Measurements from ENCODE around the gene SLC45A2.

The SLC45A2 gene

GRCh38 chr5:34007201-34007620, 22.7 kb upstream of the SLC45A2 start:
- no peak for DNase-seq

DNA sequence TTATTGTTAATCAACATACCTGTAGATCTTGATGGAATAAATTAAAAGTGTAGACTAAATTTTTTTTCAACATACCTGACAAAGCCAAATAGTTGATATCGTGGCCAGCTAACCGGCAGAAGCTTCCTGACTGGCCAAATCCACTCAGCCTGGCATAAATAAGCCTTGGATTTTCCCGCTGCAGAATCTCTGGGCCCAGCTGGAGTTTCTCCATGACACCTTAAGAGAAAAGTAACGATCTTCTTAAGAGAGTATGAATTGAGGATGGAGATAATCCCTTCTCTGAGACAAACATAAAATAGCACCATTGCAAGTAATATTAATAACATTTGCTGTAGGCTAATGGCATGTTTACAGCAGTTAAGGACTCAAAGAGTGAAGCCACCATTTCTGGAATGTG, 21.2 kb upstream of the SLC45A2 start:
- DNase-seq = no peak

DNA sequence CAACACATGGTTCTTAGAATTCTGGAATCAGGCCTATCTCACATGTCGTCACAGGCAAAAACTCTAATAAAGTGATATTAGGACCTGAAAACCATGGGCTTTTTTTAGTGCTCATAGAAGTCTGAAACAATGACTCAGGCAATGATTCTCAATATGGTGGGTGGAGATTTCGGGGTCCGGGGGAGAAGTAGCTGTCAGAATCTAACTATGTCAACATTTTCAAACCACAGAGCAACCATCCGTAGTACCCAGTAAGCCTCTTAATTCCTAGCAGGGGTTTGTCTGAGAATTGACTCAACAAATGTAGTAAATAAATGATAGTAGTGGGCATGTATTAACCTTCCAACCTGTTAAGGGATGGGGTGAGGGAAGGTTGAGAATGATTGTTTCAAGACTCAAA, 20.7 kb upstream of the SLC45A2 start:
- DNase-seq = no peak

DNA sequence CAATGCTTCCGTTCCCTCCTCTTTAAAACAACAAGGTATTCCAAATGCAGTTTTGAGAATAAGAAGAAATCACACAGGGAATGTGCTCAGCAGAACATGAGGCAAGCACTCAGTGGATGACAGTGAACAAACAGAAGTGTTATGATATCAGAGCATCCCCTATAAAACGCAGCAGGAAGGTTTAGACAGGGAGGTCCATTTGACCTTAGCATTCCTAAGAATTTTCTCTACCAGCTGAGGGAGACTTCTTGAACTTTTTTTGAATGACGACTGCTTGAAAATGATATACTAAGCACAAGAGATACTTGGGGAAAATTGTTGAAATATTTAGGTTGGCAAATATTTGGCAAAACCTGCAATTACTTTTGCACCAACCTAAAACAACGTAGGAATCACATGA, 19.4 kb upstream of the SLC45A2 start:
- no peak for DNase-seq

- DNase-seq = no peak
These were observed 18.3 kb upstream of the SLC45A2 start for GRCh38 chr5:34002629-34003328.

GRCh38 chr5:34001241-34001841, 16.8 kb upstream of the SLC45A2 start:
- no peak for DNase-seq

- no peak for DNase-seq
These were observed 15.5 kb upstream of the SLC45A2 start for GRCh38 chr5:33999978-34000377.

DNA sequence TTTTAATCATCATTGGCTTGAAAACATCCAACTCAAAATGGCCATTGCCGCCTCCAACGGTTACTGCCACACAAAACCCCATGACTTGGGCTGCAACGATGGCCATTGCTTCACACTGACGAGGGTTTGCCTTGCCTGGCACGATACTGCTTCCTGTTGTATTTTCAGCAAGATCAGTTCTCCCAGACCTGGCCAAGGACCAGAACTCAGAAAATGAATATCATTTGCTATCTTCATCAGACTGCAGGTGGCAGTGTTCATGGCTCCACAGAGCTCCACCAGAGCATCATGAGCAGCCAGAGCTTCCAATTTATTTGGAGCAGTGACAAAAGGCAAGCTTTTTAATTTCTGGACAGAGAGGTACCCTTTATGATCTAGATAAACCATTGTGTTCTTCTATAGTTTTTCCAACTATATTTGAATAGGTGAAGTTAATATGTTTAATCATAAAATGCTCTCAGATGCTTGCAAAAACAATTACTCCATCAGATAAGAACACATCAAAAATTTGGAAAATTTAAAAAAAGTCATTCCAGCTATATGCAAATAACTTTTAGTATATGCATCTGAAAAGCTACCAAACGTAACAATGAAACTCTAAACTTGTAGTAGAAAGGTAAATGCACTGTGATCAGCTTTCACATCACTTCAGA, 13.0 kb upstream of the SLC45A2 start:
- no peak for DNase-seq

DNA sequence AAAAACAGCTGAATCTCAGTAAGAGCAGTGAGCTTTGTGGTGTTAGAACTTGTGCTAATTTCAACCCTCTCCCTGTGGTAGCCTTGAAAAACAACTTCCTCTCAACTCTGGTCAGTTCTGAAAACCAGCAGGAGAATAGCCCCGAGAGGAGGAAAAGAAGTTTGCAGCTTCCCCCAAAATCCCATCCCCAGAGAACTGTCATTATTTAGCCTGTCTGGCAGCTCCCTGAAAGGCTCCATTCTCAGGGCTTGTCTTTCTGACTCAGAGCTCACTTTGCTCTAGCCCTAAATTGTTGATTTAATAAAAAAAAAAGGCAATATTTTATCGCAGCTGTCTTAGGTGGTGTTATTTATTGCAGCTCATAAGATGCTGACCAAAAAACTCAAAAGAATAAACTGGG, 11.4 kb upstream of the SLC45A2 start:
- DNase-seq = no peak

DNA sequence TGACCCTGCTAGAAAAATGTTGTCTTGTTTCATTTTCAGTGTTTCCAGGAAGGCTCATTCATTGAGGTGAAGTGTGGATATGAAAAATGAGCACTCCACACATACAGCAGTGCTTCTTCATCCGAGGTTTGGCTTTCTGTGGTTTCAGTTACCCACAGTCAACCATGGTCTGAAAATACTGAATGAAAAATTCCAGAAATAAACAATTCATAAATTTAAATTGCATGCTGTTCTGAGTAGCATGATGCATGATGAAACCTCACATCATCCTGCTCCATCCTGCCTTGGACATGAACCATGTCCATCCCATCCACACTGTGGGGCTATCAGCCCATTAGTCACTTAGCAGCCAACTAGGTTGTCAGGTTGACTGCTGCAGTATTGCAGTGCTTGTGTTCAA, 10.4 kb upstream of the SLC45A2 start:
- DNase-seq = no peak

GRCh38 chr5:33992864-33993263, 8.4 kb upstream of the SLC45A2 start:
- no peak for DNase-seq

- DNase-seq = no peak
These were observed 954 bp upstream of the SLC45A2 start for GRCh38 chr5:33985447-33985846.

DNA sequence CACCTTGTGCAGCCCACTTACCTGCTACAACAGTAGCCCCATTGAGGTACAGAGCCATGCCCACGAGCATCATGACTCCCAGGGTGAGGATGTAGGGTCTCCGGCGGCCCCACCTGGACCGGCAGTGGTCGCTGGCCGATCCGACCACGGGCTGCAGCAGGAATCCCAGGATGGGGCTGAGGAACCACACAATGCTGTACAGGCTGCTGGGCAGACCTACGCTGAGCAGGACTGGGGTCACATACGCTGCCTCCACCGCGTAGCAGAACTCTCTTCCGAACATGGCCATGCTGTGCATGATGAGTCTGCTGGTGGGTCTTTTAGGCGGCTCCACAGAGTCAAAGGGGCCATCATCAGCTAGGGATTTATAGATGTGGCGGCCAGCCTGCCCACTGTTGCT, 315 bp downstream of the SLC45A2 start:
- DNase-seq = no peak

GRCh38 chr5:33981408-33982162, 2.9 kb downstream of the SLC45A2 start:
- DNase-seq = no peak

- DNase-seq = no peak
These were observed 4.5 kb downstream of the SLC45A2 start for GRCh38 chr5:33980030-33980429.

DNA sequence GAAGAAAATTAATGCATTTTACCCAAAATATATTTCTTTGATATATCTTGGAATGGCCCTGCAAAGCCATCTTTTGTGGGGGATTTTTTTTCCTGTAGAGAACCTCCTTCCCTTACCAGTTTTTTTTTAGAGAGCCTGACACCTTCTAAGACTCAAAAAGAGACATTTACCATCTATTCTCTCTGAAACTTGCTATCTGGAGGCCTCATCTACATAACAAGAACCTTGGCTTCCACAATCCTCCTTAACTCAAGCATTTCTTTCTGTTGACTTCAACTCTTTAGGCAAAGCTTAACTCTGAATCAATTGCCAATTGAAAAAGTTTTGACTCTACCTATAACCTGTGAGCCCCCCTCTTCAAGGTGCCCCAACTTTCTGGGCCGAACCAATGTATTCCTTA, 6.2 kb downstream of the SLC45A2 start:
- DNase-seq = no peak

DNA sequence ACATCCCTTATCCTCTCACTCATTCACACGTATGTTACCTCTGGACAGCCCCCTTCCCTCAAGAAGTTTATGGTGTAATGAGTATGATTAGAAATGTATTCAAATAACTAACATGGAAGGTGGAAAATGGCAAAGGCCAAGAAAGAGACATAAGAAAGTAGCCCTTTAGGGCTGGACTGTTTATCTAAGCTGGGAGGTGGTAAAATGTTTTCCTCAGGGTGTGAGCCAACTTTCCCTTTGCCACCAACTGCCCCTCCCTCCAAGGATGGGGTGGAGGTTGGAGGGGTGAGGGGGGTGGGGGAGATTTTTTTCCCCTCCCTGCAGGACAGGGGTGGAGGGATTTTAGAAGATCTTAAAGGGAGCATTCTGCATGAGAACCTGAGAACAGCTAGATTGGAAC, 8.2 kb downstream of the SLC45A2 start:
- DNase-seq = no peak

GRCh38 chr5:33975852-33976251, 8.6 kb downstream of the SLC45A2 start:
- no peak for DNase-seq

DNA sequence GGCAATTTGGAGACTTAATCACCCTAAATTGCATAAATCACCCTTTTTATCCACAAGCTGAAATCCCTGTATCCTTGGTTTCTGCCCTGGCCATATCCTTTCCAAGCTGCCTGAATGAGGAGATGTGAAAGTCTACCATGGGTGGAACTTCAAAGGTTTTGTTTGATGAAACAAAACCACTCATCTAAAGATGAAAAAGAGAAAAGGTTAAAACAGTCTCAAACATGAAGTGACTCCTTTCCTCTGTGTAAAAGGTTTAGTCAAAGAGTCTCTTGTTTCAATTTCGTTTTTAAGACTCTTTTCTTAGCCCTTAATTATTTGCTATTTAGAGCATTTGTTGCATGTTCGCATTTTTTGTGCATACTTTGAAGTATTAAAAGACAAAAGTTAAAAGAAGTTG, 11.2 kb downstream of the SLC45A2 start:
- DNase-seq = no peak

- DNase-seq = no peak
These were observed 14.7 kb downstream of the SLC45A2 start for GRCh38 chr5:33969572-33970452.

DNA sequence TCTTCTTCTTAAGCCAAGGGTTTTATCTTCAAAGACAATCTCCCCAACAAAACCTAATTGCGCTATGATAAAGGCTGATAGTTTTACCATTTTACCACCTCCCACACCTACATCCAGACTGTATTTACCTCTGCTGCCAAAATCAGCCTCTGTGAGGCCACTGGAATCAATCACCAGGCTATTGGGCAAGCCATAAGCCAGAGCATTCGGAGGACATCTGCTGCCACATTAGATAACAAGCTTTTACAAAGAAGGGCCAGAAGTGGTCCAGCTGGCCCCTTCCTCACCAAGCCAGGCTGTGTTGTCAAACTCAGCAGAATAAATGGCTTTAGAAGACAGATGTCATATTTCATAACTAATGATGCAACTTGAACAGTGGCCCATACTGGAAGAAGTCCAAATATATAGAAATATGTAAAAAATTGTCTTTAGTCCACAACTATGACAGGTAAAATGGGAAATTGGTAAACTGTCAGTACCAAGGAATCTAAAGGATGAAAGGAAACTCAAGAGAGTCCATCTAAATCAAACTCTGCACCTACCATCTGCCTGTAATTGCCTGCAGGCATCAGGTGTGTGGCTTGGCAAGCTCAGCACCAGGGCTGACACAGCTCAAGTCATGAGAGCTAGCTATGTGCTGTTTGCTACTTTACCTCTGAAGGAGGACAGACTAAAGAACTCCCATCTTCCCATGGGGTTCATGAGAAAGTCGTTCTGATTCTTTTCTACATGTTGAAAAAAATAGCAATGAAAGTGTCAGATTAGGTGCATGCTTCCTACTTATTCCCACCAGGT, 16.1 kb downstream of the SLC45A2 start:
- DNase-seq = no peak

DNA sequence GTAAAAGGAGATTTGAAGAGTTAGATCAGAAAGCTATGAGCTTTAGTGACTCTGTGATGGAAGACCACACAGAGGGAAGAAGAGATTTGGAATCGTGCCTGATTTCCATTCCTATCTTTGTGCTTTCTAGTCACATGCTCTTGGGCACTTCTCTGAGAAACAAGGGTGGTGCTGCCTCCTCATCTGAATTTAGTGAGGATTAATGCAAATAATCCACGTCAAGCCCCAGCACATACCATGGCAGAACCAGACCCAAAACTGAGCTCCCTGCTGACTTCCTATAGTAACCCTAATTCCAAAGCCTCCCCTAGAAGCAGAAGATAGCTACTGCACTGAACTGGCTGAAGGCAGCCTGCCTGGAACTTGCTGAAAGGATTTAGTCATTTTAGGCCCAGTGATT, 17.7 kb downstream of the SLC45A2 start:
- DNase-seq = no peak
